PC-9 (cell line): ENCODE measurements around the gene DBNL.
"Not testable (repeated sequence)": the region's sequence is repeated elsewhere in the genome, so short reads cannot be mapped to it uniquely, and the experiment has no call there.

Experiments
- EZH2 ChIP-seq: fragments of 200-600 bp; sonication (generic); IDR thresholded peaks from 2 replicates; pipeline ENCODE4 v1.8.0; 2017; ENCODE audit warnings: antibody characterized with exemption, low read depth
- TF ChIP-seq, protein P1 (sequence below): fragments of 200-600 bp; sonication (generic); conservative IDR thresholded peaks from 2 replicates; pipeline ENCODE4 v1.6.1; 2017; ENCODE audit warnings: mixed run types, antibody characterized with exemption, mild to moderate bottlenecking, moderate library complexity

DNA sequence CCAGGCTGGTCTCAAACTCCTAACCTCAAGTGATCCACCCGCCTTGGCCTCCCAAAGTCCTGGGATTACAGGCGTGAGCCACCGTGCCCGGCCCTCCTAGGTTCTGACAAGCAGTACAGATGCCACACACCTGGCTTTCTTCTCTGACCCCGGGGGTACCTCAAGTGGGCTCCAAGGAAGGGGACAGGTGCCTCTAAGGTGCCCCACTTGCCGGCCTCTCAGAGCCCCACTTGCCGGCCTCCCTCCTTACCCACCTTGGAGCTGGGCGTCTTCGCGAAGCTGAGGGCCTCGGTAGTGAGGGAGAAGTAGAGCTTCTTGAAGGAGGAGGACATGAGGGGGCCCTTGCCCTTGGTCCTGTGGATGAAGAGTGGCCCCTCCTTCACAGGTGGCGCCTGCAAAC, 5.9 kb upstream of the DBNL start:
- TF ChIP-seq, protein P1, sequence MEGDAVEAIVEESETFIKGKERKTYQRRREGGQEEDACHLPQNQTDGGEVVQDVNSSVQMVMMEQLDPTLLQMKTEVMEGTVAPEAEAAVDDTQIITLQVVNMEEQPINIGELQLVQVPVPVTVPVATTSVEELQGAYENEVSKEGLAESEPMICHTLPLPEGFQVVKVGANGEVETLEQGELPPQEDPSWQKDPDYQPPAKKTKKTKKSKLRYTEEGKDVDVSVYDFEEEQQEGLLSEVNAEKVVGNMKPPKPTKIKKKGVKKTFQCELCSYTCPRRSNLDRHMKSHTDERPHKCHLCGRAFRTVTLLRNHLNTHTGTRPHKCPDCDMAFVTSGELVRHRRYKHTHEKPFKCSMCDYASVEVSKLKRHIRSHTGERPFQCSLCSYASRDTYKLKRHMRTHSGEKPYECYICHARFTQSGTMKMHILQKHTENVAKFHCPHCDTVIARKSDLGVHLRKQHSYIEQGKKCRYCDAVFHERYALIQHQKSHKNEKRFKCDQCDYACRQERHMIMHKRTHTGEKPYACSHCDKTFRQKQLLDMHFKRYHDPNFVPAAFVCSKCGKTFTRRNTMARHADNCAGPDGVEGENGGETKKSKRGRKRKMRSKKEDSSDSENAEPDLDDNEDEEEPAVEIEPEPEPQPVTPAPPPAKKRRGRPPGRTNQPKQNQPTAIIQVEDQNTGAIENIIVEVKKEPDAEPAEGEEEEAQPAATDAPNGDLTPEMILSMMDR = not testable (repeated sequence)
- TF ChIP-seq EZH2 = not testable (repeated sequence)
